Measurements from ENCODE around the gene CXADR.
A peak's percentile ranks its signal among the peaks of the same experiment; 100 is the strongest.

Gene CXADR

GRCh38 chr21:17578162-17578561 lies 65.3 kb downstream of the CXADR start:
- no peak for FAIRE-seq
- no peak for DNase-seq (ENCODE audit: insufficient read length, low spot score)
- TF ChIP-seq POLR2A (IDR thresholded peaks at IDR 0.05; ENCODE audit: low read depth, low read length), result no peak

GRCh38 chr21:17578876-17579275 lies 66.0 kb downstream of the CXADR start:
- FAIRE-seq (no peak), DNase-seq (ENCODE audit: insufficient read length, low spot score) (no peak)
- no peak for TF ChIP-seq POLR2A (IDR thresholded peaks at IDR 0.05; ENCODE audit: low read depth, low read length)

- DNase-seq (ENCODE audit: insufficient read length, low spot score) (no peak), FAIRE-seq (no peak)
- TF ChIP-seq POLR2A (IDR thresholded peaks at IDR 0.05; ENCODE audit: low read depth, low read length), result no peak
These were observed 67.5 kb downstream of the CXADR start for GRCh38 chr21:17580319-17580718.

- no peak for DNase-seq (ENCODE audit: insufficient read length, low spot score)
- no peak for TF ChIP-seq POLR2A (IDR thresholded peaks at IDR 0.05; ENCODE audit: low read depth, low read length)
- no peak for FAIRE-seq
These were observed 71.1 kb downstream of the CXADR start for GRCh38 chr21:17583898-17584297.

- DNase-seq (ENCODE audit: insufficient read length, low spot score), result peak; percentile 26
- TF ChIP-seq POLR2A (IDR thresholded peaks at IDR 0.05; ENCODE audit: low read depth, low read length), result no peak
- peak; percentile 27 for FAIRE-seq
These were observed 73.1 kb downstream of the CXADR start for GRCh38 chr21:17585875-17586450.

GRCh38 chr21:17590430-17590829 lies 77.6 kb downstream of the CXADR start:
- FAIRE-seq (no peak), DNase-seq (ENCODE audit: insufficient read length, low spot score) (no peak)
- TF ChIP-seq POLR2A (IDR thresholded peaks at IDR 0.05; ENCODE audit: low read depth, low read length), result no peak

GRCh38 chr21:17597680-17598079 lies 84.8 kb downstream of the CXADR start:
- TF ChIP-seq POLR2A (IDR thresholded peaks at IDR 0.05; ENCODE audit: low read depth, low read length), result no peak
- no peak for FAIRE-seq
- no peak for DNase-seq (ENCODE audit: insufficient read length, low spot score)

GRCh38 chr21:17598437-17598836 lies 85.6 kb downstream of the CXADR start:
- TF ChIP-seq POLR2A (IDR thresholded peaks at IDR 0.05; ENCODE audit: low read depth, low read length), result no peak
- DNase-seq (ENCODE audit: insufficient read length, low spot score) (no peak), FAIRE-seq (peak; percentile 78)

- DNase-seq (ENCODE audit: insufficient read length, low spot score), result no peak
- TF ChIP-seq POLR2A (IDR thresholded peaks at IDR 0.05; ENCODE audit: low read depth, low read length), result no peak
- FAIRE-seq, result peak; percentile 75
These were observed 90.0 kb downstream of the CXADR start for GRCh38 chr21:17602874-17603273.

- FAIRE-seq (no peak), DNase-seq (ENCODE audit: insufficient read length, low spot score) (no peak)
- TF ChIP-seq POLR2A (IDR thresholded peaks at IDR 0.05; ENCODE audit: low read depth, low read length), result no peak
These were observed 94.8 kb downstream of the CXADR start for GRCh38 chr21:17607684-17608083.

- FAIRE-seq (peak; percentile 11), DNase-seq (ENCODE audit: insufficient read length, low spot score) (no peak)
- TF ChIP-seq POLR2A (IDR thresholded peaks at IDR 0.05; ENCODE audit: low read depth, low read length), result no peak
These were observed 96.8 kb downstream of the CXADR start for GRCh38 chr21:17609681-17610080.

GRCh38 chr21:17610911-17611310 lies 98.1 kb downstream of the CXADR start:
- no peak for TF ChIP-seq POLR2A (IDR thresholded peaks at IDR 0.05; ENCODE audit: low read depth, low read length)
- DNase-seq (ENCODE audit: insufficient read length, low spot score) (no peak), FAIRE-seq (peak; percentile 27)

- DNase-seq (ENCODE audit: insufficient read length, low spot score) (peak; percentile 78), FAIRE-seq (peak; percentile 55)
- TF ChIP-seq POLR2A (IDR thresholded peaks at IDR 0.05; ENCODE audit: low read depth, low read length), result peak; percentile 30; the same call in 1 of the 2 replicates
These were observed 98.7 kb downstream of the CXADR start for GRCh38 chr21:17611414-17612022.

- TF ChIP-seq POLR2A (IDR thresholded peaks at IDR 0.05; ENCODE audit: low read depth, low read length), result no peak
- FAIRE-seq, result no peak
- DNase-seq (ENCODE audit: insufficient read length, low spot score), result peak; percentile 41
These were observed 99.3 kb downstream of the CXADR start for GRCh38 chr21:17612023-17612564.

All from H54 (cell line).